GM12878 (cell line): ENCODE results near the gene KRCC1. TPM values are rescaled to one million over a fixed set of nuclear protein-coding genes. Genes with fewer than 3 reads are reported as not detected.

Experiments used
- ATAC-seq: fragments of 200-7000 bp; cut with Tn5 transposase; 3 replicates; pipeline ENCODE4 v1.9.1; 2020; ENCODE audit warnings: mild to moderate bottlenecking, moderate library complexity
- BruUV-seq: library from RNA; stranded (reverse); fragments of 400-500 nt; replicated peaks from 2 replicates; lab custom pipeline; 2021; lab: Mats Ljungman, UMichigan
- CTCF ChIA-PET: fragments of 300-600 bp; sonication (Branson Sonifier 250); formaldehyde crosslinking; extraction: SDS; loops from one replicate; lab custom pipeline; 2021; ENCODE audit warnings: inconsistent platforms; lab: Yijun Ruan, JAX
- POLR2A ChIA-PET: fragments of 350-600 bp; formaldehyde crosslinking; extraction: SDS; loops from one replicate; lab custom pipeline; 2021; ENCODE audit warnings: inconsistent platforms; lab: Charles Lee
- RAD21 ChIA-PET: fragments of 300-600 bp; sonication (Branson Sonifier 250); formaldehyde crosslinking; loops from one replicate; lab custom pipeline; 2023; ENCODE audit warnings: antibody characterized with exemption; ENCODE audit not compliant: unreplicated experiment; lab: Charles Lee
- SMC1A ChIA-PET: fragments of 300-600 bp; sonication (Branson Sonifier 250); formaldehyde crosslinking; loops from one replicate; lab custom pipeline; 2023; ENCODE audit not compliant: unreplicated experiment, uncharacterized antibody; lab: Charles Lee
- DNase-seq: peaks from one replicate; pipeline ENCODE4 v3.0.0-alpha.2; 2011; ENCODE audit warnings: low read depth, low spot score
- FAIRE-seq: peaks from 3 replicates; lab custom pipeline; 2011; peaks lifted over from hg19 to GRCh38; lab: Jason Lieb, UNC
- H2AFZ ChIP-seq: 2 replicates; pipeline ENCODE4 v1.6.0; 2011; ENCODE audit warnings: low read depth, low read length, control low read depth; ENCODE audit not compliant: control insufficient read depth
- H3K27ac ChIP-seq: 2 replicates; pipeline ENCODE4 v1.5.1; 2011; ENCODE audit warnings: control low read depth; ENCODE audit not compliant: control insufficient read depth, insufficient read depth
- H3K27me3 ChIP-seq, 2 experiments: replicated peaks in 1 of 2; 2 replicates each; pipeline versions ENCODE4 v1.6.0 to v1.6.1; 2011; ENCODE audit warnings: low read length in 1 of 2; ENCODE audit not compliant: control insufficient read depth in 2 of 2, insufficient read depth in 2 of 2
- H3K36me3 ChIP-seq, 2 experiments: 2 replicates each; pipeline ENCODE4 v1.5.1; 2011; ENCODE audit warnings: low read length in 1 of 2; ENCODE audit not compliant: control insufficient read depth in 2 of 2, insufficient read depth in 2 of 2
- H3K4me1 ChIP-seq: 2 replicates; pipeline ENCODE4 v1.6.1; 2011; ENCODE audit warnings: mild to moderate bottlenecking, low read length, moderate library complexity, mixed read lengths; ENCODE audit not compliant: control insufficient read depth, insufficient read depth
- H3K4me2 ChIP-seq: 2 replicates; pipeline ENCODE4 v1.6.0; 2011; ENCODE audit warnings: control low read depth; ENCODE audit not compliant: control insufficient read depth, insufficient read depth
- H3K4me3 ChIP-seq: fragments of 200-600 bp; sonication (generic); 2 replicates; pipeline ENCODE4 v1.5.1; 2016
- H3K79me2 ChIP-seq: 2 replicates; pipeline ENCODE4 v1.6.0; 2011; ENCODE audit warnings: low read length; ENCODE audit not compliant: control insufficient read depth, insufficient read depth
- H3K9ac ChIP-seq: 2 replicates; pipeline ENCODE4 v1.8.0; 2011; ENCODE audit warnings: low read length, control low read depth, mixed read lengths; ENCODE audit not compliant: control insufficient read depth, insufficient read depth
- H3K9me3 ChIP-seq: replicated peaks from 3 replicates; pipeline ENCODE4 v1.5.1; 2011; ENCODE audit warnings: mild to moderate bottlenecking, low read length; ENCODE audit not compliant: control insufficient read depth, insufficient read depth
- H4K20me1 ChIP-seq: 2 replicates; pipeline ENCODE4 v1.6.0; 2011; ENCODE audit not compliant: control insufficient read depth, insufficient read depth
- BMI1 ChIP-seq: fragments of 450-650 bp; IDR thresholded peaks from 2 replicates; pipeline ENCODE4 v1.6.1; 2016; ENCODE audit warnings: mild to moderate bottlenecking, moderate library complexity, borderline replicate concordance
- EP300 ChIP-seq, 2 experiments: fragments of 150-350 bp in 1 of 2; IDR thresholded peaks; 2 replicates each; pipeline ENCODE4 v1.6.1; 2011 to 2012; ENCODE audit warnings: low read depth in 2 of 2, low read length in 2 of 2, borderline replicate concordance in 1 of 2, improper control_type of control experiment in 1 of 2, inconsistent platforms in 1 of 2; ENCODE audit not compliant: control insufficient read depth in 1 of 2
- FOXK2 ChIP-seq: fragments of 450-650 bp; IDR thresholded peaks from 2 replicates; pipeline ENCODE4 v1.6.1; 2017; ENCODE audit warnings: mild to moderate bottlenecking, moderate library complexity
- HDAC2 ChIP-seq: fragments of 200-600 bp; sonication (generic); IDR thresholded peaks from 2 replicates; pipeline ENCODE4 v1.6.1; 2017
- KLF5 ChIP-seq: fragments of 450-650 bp; IDR thresholded peaks from 2 replicates; pipeline ENCODE4 v1.6.1; 2014; ENCODE audit warnings: mild to moderate bottlenecking; ENCODE audit not compliant: partially characterized antibody
- MEF2A ChIP-seq: IDR thresholded peaks from 2 replicates; pipeline ENCODE4 v1.6.1; 2011; ENCODE audit warnings: low read depth, mild to moderate bottlenecking, low read length, moderate library complexity; ENCODE audit not compliant: insufficient read depth
- NFIC ChIP-seq: IDR thresholded peaks from 2 replicates; pipeline ENCODE4 v1.6.1; 2012; ENCODE audit warnings: low read depth, mild to moderate bottlenecking, inconsistent platforms, low read length, moderate library complexity
- POLR2AphosphoS5 ChIP-seq: IDR thresholded peaks from 2 replicates; pipeline ENCODE4 v1.6.1; 2011; ENCODE audit warnings: mild to moderate bottlenecking, low read length, inconsistent platforms
- YY1 ChIP-seq: IDR thresholded peaks from 2 replicates; pipeline ENCODE4 v1.6.1; 2011; ENCODE audit warnings: low read depth, mild to moderate bottlenecking, low read length
- WGBS: methylation state at CpG from one replicate; pipeline ENCODE4 v1.1.6; 2016; ENCODE audit warnings: low lambda C conversion rate; ENCODE audit not compliant: insufficient replicate concordance, insufficient coverage; ENCODE audit errors: missing lambda C conversion rate; 5-methylcytosine and 5-hydroxymethylcytosine counted together
- in situ Hi-C: fragments of 300-500 bp; cut with MboI; formaldehyde crosslinking; loops from 9 replicates; pipeline ENCODE4 v1.14.3; 2018; ENCODE audit warnings: mixed read lengths
- intact Hi-C: fragments of 100-400 bp; cut with micrococcal nuclease; formaldehyde crosslinking; loops from one replicate; pipeline ENCODE4 v1.14.2; 2022; ENCODE audit not compliant: unreplicated experiment
- polyA plus RNA-seq, 11 experiments: library from polyadenylated mRNA; depleted of rRNA in 4 of 11; unstranded in 6 of 11; stranded (reverse) in 5 of 11; fragments of >200 nt; fragmentation: Nextera tagmentation in 4 of 11; fragmentation: Illumina TruSeq in 1 of 11; extraction: Ambion mirVana in 4 of 11; extraction: Trizol in 1 of 11; gene quantifications; 1 replicate in 1 of 11; 2 replicates in 10 of 11; pipeline versions ENCODE4 v1.2.1 to v1.2.3, GENCODE V29; 2011 to 2016; ENCODE audit warnings: inconsistent platforms in 2 of 11, missing spikeins in 2 of 11, low read depth in 1 of 11
- total RNA-seq, 4 experiments: library from RNA; depleted of rRNA in 3 of 4; stranded (reverse); fragments of >200 nt in 3 of 4; fragmentation: Illumina TruSeq in 1 of 4; extraction: Trizol in 1 of 4; gene quantifications; 2 replicates each; pipeline versions ENCODE4 v1.2.1 to v1.2.3, GENCODE V29; 2013 to 2021
- TF ChIP-seq, protein P1 (sequence below): fragments of 450-650 bp; IDR thresholded peaks from 2 replicates; pipeline ENCODE4 v1.6.1; 2016; ENCODE audit warnings: mild to moderate bottlenecking

The KRCC1 gene
- total and polyA plus RNA-seq, 10 of the 15 experiments (the other 5 are each of a cell fraction or from before 2014, with no cell fraction given), result 3.8 to 27.2 (median 12.5) TPM

DNA sequence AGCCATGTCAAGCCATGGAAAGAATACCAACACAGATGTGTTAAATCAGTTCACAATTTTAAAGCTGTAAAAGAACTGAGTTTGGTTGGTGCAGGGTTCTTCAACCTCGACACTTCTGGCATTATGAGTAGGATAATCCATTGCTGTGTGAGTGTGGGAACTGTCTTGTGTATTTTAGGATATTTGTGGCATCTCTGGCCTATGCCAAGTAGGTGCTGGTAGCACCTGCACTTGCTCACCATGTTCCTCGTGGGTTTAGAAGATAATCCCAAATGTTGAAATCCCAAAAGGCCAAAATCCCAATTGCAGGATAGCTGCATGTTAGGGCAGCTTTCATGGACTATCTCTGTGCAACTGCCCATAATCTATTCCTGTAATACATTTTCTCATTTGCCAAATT lies 3.8 kb downstream of the KRCC1 start:
- Histone ChIP-seq H3K27me3 (no peaks in the 10 kb centered on the region), H3K79me2 (peaks cover 23% of the 10 kb centered on the region), H3K9ac (no peak overlapping the region), H3K4me1 (peaks cover 4% of the 10 kb centered on the region), H3K36me3 (no peaks in the 10 kb centered on the region; a peak in 1 of 4 replicates), H3K9me3 (no peaks in the 10 kb centered on the region), H3K27ac (no peak overlapping the region), H4K20me1 (no peaks in the 10 kb centered on the region), H3K4me3 (no peak overlapping the region), H3K4me2 (no peak overlapping the region), H2AFZ (no peak overlapping the region)
- ATAC-seq, result no peak
- ChIA-PET RAD21 (no interaction called here), SMC1A (interaction anchor here (0.7 kb wide), 1 partner anchor 9 kb away, joined by 3 read pairs; no protein-coding TSS in a partner anchor), POLR2A (no interaction called here), CTCF (interaction anchor here (4.2 kb wide), 1 partner anchor 9 kb away, joined by 22 read pairs; no protein-coding TSS in a partner anchor)
- BruUV-seq, result no TSS peak
- 91% methylated on average over 2 of the region's 2 CpGs for WGBS
- no peak for FAIRE-seq
- intact Hi-C loops, result loop anchor here (10.0 kb wide), 1 partner anchor 283 kb away; no protein-coding TSS in a partner anchor
- in situ Hi-C loops, result loop anchor here (25.0 kb wide), 1 partner anchor 611 kb away; no protein-coding TSS in a partner anchor
- TF ChIP-seq POLR2AphosphoS5 (0 out of 2 replicates have a peak, but pooled peaks have one; percentile 22), NFIC (no peak)
- no peak for DNase-seq

DNA sequence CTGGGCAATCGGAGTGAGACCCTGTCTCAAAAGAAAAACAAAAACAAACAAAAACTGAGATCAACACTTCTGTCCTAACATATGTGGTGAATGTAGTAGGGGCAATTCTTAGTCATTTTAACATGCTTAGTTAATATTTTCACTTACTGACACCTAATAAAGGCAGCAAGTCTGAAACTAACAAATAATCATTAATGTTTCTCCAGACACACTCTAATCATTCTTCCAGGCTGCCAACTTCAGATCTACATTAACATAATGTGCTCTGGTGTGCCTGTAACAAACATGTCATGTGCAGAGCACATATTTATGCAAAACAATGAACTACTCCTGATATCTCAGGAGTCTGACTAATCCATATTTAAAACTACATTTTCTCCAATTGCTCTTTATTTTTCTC lies 6.0 kb downstream of the KRCC1 start:
- Histone ChIP-seq H3K9ac (no peak overlapping the region), H3K9me3 (no peaks in the 10 kb centered on the region), H2AFZ (no peak overlapping the region), H3K79me2 (peaks cover 13% of the 10 kb centered on the region), H3K4me1 (no peaks in the 10 kb centered on the region; the same call in 1 of the 2 replicates), H3K36me3 (no peaks in the 10 kb centered on the region; a peak in 1 of 4 replicates), H3K27ac (no peak overlapping the region), H4K20me1 (no peaks in the 10 kb centered on the region), H3K4me2 (no peak overlapping the region), H3K27me3 (no peaks in the 10 kb centered on the region), H3K4me3 (no peak overlapping the region)
- no peak for DNase-seq
- in situ Hi-C loops (loop anchor here (25.0 kb wide), 1 partner anchor 613 kb away; no protein-coding TSS in a partner anchor), intact Hi-C loops (loop anchor here (10.0 kb wide), 1 partner anchor 285 kb away; no protein-coding TSS in a partner anchor)
- TF ChIP-seq KLF5, result no peak
- TF ChIP-seq BMI1, result no peak
- TF ChIP-seq YY1, result no peak
- TF ChIP-seq MEF2A, result no peak
- TF ChIP-seq HDAC2, result no peak
- TF ChIP-seq FOXK2, result no peak
- TF ChIP-seq, protein P1, sequence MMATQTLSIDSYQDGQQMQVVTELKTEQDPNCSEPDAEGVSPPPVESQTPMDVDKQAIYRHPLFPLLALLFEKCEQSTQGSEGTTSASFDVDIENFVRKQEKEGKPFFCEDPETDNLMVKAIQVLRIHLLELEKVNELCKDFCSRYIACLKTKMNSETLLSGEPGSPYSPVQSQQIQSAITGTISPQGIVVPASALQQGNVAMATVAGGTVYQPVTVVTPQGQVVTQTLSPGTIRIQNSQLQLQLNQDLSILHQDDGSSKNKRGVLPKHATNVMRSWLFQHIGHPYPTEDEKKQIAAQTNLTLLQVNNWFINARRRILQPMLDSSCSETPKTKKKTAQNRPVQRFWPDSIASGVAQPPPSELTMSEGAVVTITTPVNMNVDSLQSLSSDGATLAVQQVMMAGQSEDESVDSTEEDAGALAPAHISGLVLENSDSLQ, result no peak
- TF ChIP-seq EP300 (IDR thresholded peaks at IDR 0.05; ENCODE audit: borderline replicate concordance in 1 of 2, control insufficient read depth in 1 of 2, low read depth in 2 of 2, low read length in 2 of 2), result no peak
- ChIA-PET RAD21 (no interaction called here), CTCF (interaction anchor here (4.2 kb wide), 1 partner anchor 11 kb away, joined by 22 read pairs; no protein-coding TSS in a partner anchor), SMC1A (interaction anchor here (0.6 to 2.1 kb wide), 3 partner anchors 11 to 54 kb away, joined by 3 to 10 read pairs (median 3); no protein-coding TSS in a partner anchor), POLR2A (no interaction called here)
- 100% methylated on average over 1 of the region's 1 CpG for WGBS
- no peak for ATAC-seq
- FAIRE-seq, result no peak
- no TSS peak for BruUV-seq
